Measurements from ENCODE around the gene ALKBH2. TPM values are rescaled to one million over a fixed set of nuclear protein-coding genes. Genes with fewer than 3 reads are reported as not detected.

Gene ALKBH2
- total and polyA plus RNA-seq, 12 donors, result 4.2 to 43.6 (median 16.7) TPM

DNA sequence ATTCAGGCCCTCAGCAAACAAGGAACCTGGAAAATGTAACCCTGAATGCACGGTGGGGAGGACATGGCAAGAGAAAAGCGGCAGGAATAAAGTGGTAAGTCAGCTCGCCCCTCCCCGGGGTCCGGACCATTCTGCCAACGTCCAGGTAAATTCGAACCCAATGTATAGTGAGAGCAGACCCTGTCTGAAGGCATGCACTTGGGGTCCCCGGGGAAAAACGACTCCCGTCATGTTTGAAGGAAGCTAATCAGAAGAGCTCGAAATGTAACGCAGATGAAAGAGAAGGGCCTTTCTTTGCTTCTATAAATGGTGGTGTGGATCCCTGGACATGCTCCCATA lies 23.3 kb upstream of the ALKBH2 start:
- H3K4me1 ChIP-seq (replicated peaks in 1 of 2), result peaks cover 65 to 82% of the 10 kb centered on the region in 2 donors
- intact Hi-C loops (cut with DNase I), result loop anchor here in 1 of 2 donors (10.0 kb wide), 1 partner anchor 48 kb away; no protein-coding TSS in a partner anchor
- WGBS, 4 donors, result 41 to 66% (median 45%) methylated on average over 12 of the region's 12 CpGs
- H3K27ac ChIP-seq, result peak overlapping the region; percentile 75 to 94 (median 89)
- no peak for DNase-seq
- peak overlapping the region in 1 of 4 donors; percentile 13 for H3K4me3 ChIP-seq
- no peaks in the 10 kb centered on the region for H3K9me3 ChIP-seq (replicated peaks in 1 of 3)
- no peaks in the 10 kb centered on the region for H3K27me3 ChIP-seq
- TF ChIP-seq CTCF (IDR thresholded peaks at IDR 0.05) (no peak), POLR2A (IDR thresholded peaks at IDR 0.05) (no peak)
- H3K36me3 ChIP-seq (replicated peaks in 1 of 2), result no peaks in the 10 kb centered on the region

GRCh38 chr12:109115758-109116610 lies 22.7 kb upstream of the ALKBH2 start, which contains the start of gene ACACB:
TSS of gene ACACB (plus strand) at chr12:109116587. CDS start at chr12:109139406, 22,819 bp downstream.
- Histone ChIP-seq H3K27ac (peak within 1 kb of the TSS; percentile 75 to 94 (median 89)), H3K27me3 (no peaks in the 10 kb centered on the region), H3K4me1 (replicated peaks in 1 of 2) (peaks cover 69 to 82% of the 10 kb centered on the region in 2 donors), H3K4me3 (peak within 1 kb of the TSS in 1 of 4 donors; percentile 13), H3K36me3 (replicated peaks in 1 of 2) (no peaks in the 10 kb centered on the region), H3K9me3 (replicated peaks in 1 of 3) (no peaks in the 10 kb centered on the region)
- intact Hi-C loops (cut with DNase I), result loop anchor here in 1 of 2 donors (10.0 kb wide), 1 partner anchor 49 kb away; no protein-coding TSS in a partner anchor
- TF ChIP-seq POLR2A (IDR thresholded peaks at IDR 0.05) (peak in 1 of 2 donors; percentile 30), CTCF (IDR thresholded peaks at IDR 0.05) (no peak)
- DNase-seq, result peak; percentile 38 to 86 (median 74)
- WGBS, 4 donors, result 27 to 39% (median 33%) methylated on average over 12 to 14 of the region's 14 CpGs

DNA sequence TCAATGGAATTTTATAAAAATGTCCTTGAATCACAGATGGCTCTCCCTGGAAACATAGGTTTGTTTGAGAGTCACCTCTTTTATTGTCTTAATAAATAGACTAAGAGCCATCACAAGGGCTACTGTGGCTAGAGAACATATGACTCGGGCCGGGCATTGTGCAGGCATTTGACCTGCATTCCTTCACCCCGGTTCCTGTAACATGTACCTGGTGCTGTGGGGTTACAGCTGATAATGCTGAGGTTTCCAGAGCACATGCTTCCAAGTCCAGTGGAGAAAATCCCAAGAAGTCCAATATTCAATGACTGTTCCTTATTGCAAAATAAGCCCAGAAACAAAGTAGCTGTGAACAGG lies 22.1 kb upstream of the ALKBH2 start:
- DNase-seq, result no peak
- intact Hi-C loops (cut with DNase I), result loop anchor here in 1 of 2 donors (10.0 kb wide), 1 partner anchor 49 kb away; no protein-coding TSS in a partner anchor
- Histone ChIP-seq H3K27me3 (no peaks in the 10 kb centered on the region), H3K9me3 (replicated peaks in 1 of 3) (no peaks in the 10 kb centered on the region), H3K27ac (peak overlapping the region; percentile 75 to 94 (median 89)), H3K4me1 (replicated peaks in 1 of 2) (peaks cover 74 to 87% of the 10 kb centered on the region in 2 donors), H3K36me3 (replicated peaks in 1 of 2) (no peaks in the 10 kb centered on the region), H3K4me3 (peak overlapping the region in 1 of 4 donors; percentile 13)
- 18 to 38% (median 33%) methylated on average over 2 to 3 of the region's 3 CpGs for WGBS, 4 donors
- TF ChIP-seq POLR2A (IDR thresholded peaks at IDR 0.05) (no peak), CTCF (IDR thresholded peaks at IDR 0.05) (no peak)

DNA sequence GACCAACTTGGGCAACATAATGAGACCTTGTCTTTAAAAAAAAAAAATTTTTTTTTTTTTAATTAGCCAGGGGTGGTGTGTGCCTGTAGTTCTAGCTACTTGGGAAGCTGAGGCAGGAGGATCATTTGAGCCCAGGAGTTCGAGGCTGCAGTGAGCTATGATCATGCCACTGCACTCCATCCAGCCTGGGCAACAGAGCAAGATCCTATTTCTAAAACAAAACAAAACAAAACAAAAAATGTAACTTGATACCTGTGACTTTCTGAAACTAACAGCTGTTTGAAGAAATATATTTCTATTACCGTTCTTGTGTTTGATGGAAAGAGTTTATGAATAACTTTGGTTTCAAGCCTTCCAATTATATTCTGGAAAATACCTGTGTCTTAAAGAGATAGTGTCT lies 21.4 kb upstream of the ALKBH2 start:
- H3K27ac ChIP-seq, result peak overlapping the region; percentile 11 to 94 (median 89)
- intact Hi-C loops (cut with DNase I), result loop anchor here in 1 of 2 donors (10.0 kb wide), 1 partner anchor 50 kb away; no protein-coding TSS in a partner anchor
- peaks cover 78 to 88% of the 10 kb centered on the region in 2 donors for H3K4me1 ChIP-seq (replicated peaks in 1 of 2)
- H3K27me3 ChIP-seq, result no peaks in the 10 kb centered on the region
- H3K36me3 ChIP-seq (replicated peaks in 1 of 2), result no peaks in the 10 kb centered on the region
- no peak for DNase-seq
- no peaks in the 10 kb centered on the region for H3K9me3 ChIP-seq (replicated peaks in 1 of 3)
- no peak overlapping the region for H3K4me3 ChIP-seq
- no peak for TF ChIP-seq POLR2A (IDR thresholded peaks at IDR 0.05)
- TF ChIP-seq CTCF (IDR thresholded peaks at IDR 0.05), result no peak
- 40 to 53% (median 52%) methylated on average over 2 of the region's 2 CpGs for WGBS, 4 donors

Measured in adrenal gland (tissue), 12 donors.